Activated gamma-delta T cell treated with anti-CD3 and anti-CD28 coated beads, Interleukin-2, amount 50 U/mL, for 16 hours (primary cell): ENCODE measurements around the gene TENM4.

Experiments
- DNase-seq: peaks from one replicate; pipeline ENCODE4 v3.0.0-alpha.2; 2020; ENCODE audit warnings: low read depth

Gene TENM4

GRCh38 chr11:79054636-79055035, 386.2 kb downstream of the TENM4 start:
- no peak for DNase-seq

- DNase-seq: no peak
These were observed 388.3 kb downstream of the TENM4 start for GRCh38 chr11:79052544-79052943.

- DNase-seq: no peak
These were observed 390.0 kb downstream of the TENM4 start for GRCh38 chr11:79050786-79051185.

- DNase-seq: no peak
These were observed 391.1 kb downstream of the TENM4 start for GRCh38 chr11:79049741-79050179.

GRCh38 chr11:79047980-79048379, 392.9 kb downstream of the TENM4 start:
- DNase-seq: no peak

- no peak for DNase-seq
These were observed 393.5 kb downstream of the TENM4 start for GRCh38 chr11:79047321-79047720.

- no peak for DNase-seq
These were observed 394.5 kb downstream of the TENM4 start for GRCh38 chr11:79046366-79046765.

- no peak for DNase-seq
These were observed 395.0 kb downstream of the TENM4 start for GRCh38 chr11:79045800-79046304.

GRCh38 chr11:79045018-79045799, 395.6 kb downstream of the TENM4 start:
- no peak for DNase-seq

- no peak for DNase-seq
These were observed 396.6 kb downstream of the TENM4 start for GRCh38 chr11:79044201-79044600.

- no peak for DNase-seq
These were observed 397.1 kb downstream of the TENM4 start for GRCh38 chr11:79043726-79044125.

- DNase-seq: no peak
These were observed 398.0 kb downstream of the TENM4 start for GRCh38 chr11:79042824-79043223.

- DNase-seq: no peak
These were observed 400.5 kb downstream of the TENM4 start for GRCh38 chr11:79040348-79040747.

- DNase-seq: no peak
These were observed 401.7 kb downstream of the TENM4 start for GRCh38 chr11:79039122-79039521.

- no peak for DNase-seq
These were observed 404.9 kb downstream of the TENM4 start for GRCh38 chr11:79035881-79036280.

GRCh38 chr11:79033833-79034232, 407.0 kb downstream of the TENM4 start:
- no peak for DNase-seq

- DNase-seq: no peak
These were observed 410.4 kb downstream of the TENM4 start for GRCh38 chr11:79030448-79030847.

- DNase-seq: no peak
These were observed 412.6 kb downstream of the TENM4 start for GRCh38 chr11:79028225-79028624.

- no peak for DNase-seq
These were observed 413.9 kb downstream of the TENM4 start for GRCh38 chr11:79026803-79027445.

GRCh38 chr11:79025622-79026021, 415.2 kb downstream of the TENM4 start:
- DNase-seq: no peak

GRCh38 chr11:79025097-79025496, 415.7 kb downstream of the TENM4 start:
- no peak for DNase-seq

- no peak for DNase-seq
These were observed 418.6 kb downstream of the TENM4 start for GRCh38 chr11:79022265-79022664.

GRCh38 chr11:79021601-79022000, 419.2 kb downstream of the TENM4 start:
- no peak for DNase-seq
